ENCODE data around the gene FMN2. TPM values are rescaled to one million over a fixed set of nuclear protein-coding genes. Genes with fewer than 3 reads are reported as not detected.
A peak's percentile ranks its signal among the peaks of the same experiment; 100 is the strongest.
"Not testable (repeated sequence)": the region's sequence is repeated elsewhere in the genome, so short reads cannot be mapped to it uniquely, and the experiment has no call there.

FMN2 gene
- total and polyA plus RNA-seq, 9 donors: 0.24 to 0.81 (median 0.39) TPM

- Histone ChIP-seq H3K27me3 (ENCODE audit: control insufficient read depth, insufficient read depth, low read length) (no peaks in the 10 kb centered on the region), H3K4me3 (ENCODE audit: low read length) (no peak overlapping the region), H3K36me3 (ENCODE audit: control insufficient read depth, insufficient read depth, low read length) (no peaks in the 10 kb centered on the region), H3K4me1 (ENCODE audit: control insufficient read depth, insufficient read depth, low read length) (no peaks in the 10 kb centered on the region), H3K9me3 (replicated peaks; ENCODE audit: control insufficient read depth, low read depth, low read length) (no peaks in the 10 kb centered on the region), H3K27ac (ENCODE audit: low read length) (no peak overlapping the region)
- WGBS (ENCODE audit: insufficient coverage): no CpG with 5 or more reads among the region's 3 CpGs
- DNase-seq: peak; percentile 92
Observed at GRCh38 chr1:240314845-240315801, 223.4 kb downstream of the FMN2 start.

DNA sequence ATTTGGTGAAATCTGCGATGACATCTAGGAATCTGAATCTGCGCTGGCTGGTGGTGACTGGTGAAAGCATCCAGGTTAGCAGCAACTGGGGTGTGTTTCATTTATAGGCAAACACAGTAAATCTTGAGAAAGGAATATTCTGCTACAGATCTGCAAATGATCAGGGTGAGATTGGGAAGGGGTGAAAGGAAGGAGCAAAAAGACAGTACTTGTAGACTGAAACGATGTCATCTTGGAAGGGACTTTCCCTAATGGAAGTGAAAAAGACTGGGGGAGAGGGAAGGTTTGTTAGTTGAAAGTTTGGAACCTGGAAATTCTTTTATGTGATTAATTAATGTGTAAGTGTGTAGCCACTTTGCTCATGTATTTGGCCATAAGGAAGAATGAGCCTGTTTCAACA, 228.3 kb downstream of the FMN2 start:
- Histone ChIP-seq H3K9me3 (replicated peaks; ENCODE audit: control insufficient read depth, low read depth, low read length) (no peaks in the 10 kb centered on the region), H3K4me3 (ENCODE audit: low read length) (no peak overlapping the region), H3K27ac (ENCODE audit: low read length) (no peak overlapping the region), H3K4me1 (ENCODE audit: control insufficient read depth, insufficient read depth, low read length) (no peaks in the 10 kb centered on the region), H3K27me3 (ENCODE audit: control insufficient read depth, insufficient read depth, low read length) (no peaks in the 10 kb centered on the region), H3K36me3 (ENCODE audit: control insufficient read depth, insufficient read depth, low read length) (no peaks in the 10 kb centered on the region)
- no peak for DNase-seq
- 76% methylated on average over 3 of the region's 3 CpGs for WGBS (ENCODE audit: insufficient coverage)

GRCh38 chr1:240320659-240321058, 229.0 kb downstream of the FMN2 start:
- H3K9me3 ChIP-seq (replicated peaks; ENCODE audit: control insufficient read depth, low read depth, low read length): no peaks in the 10 kb centered on the region
- 72% methylated on average over 3 of the region's 5 CpGs for WGBS (ENCODE audit: insufficient coverage)
- no peak overlapping the region for H3K27ac ChIP-seq (ENCODE audit: low read length)
- no peaks in the 10 kb centered on the region for H3K4me1 ChIP-seq (ENCODE audit: control insufficient read depth, insufficient read depth, low read length)
- no peaks in the 10 kb centered on the region for H3K27me3 ChIP-seq (ENCODE audit: control insufficient read depth, insufficient read depth, low read length)
- DNase-seq: no peak
- no peaks in the 10 kb centered on the region for H3K36me3 ChIP-seq (ENCODE audit: control insufficient read depth, insufficient read depth, low read length)
- H3K4me3 ChIP-seq (ENCODE audit: low read length): no peak overlapping the region

DNA sequence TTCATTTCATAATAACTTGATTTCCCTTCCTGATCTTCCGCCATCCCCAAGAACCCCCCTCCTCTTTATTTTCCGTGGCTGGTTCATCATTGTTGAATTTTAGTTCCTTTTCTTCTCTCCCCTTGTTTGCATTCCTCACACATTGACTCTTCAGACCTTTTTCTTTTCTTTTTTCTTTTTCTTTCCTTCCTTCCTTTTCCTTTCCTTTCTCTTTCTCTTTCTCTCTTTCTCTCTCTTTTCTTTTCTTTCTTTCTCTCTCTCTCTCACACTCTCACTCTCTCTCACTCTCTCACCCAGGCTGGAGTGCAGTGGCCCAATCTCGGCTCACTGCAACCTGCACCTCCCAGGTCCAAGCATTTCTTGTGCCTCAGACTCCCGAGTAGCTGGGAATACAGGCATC, 231.3 kb downstream of the FMN2 start:
- H3K9me3 ChIP-seq (replicated peaks; ENCODE audit: control insufficient read depth, low read depth, low read length): no peaks in the 10 kb centered on the region
- no peak for DNase-seq
- no peak overlapping the region for H3K27ac ChIP-seq (ENCODE audit: low read length)
- H3K27me3 ChIP-seq (ENCODE audit: control insufficient read depth, insufficient read depth, low read length): no peaks in the 10 kb centered on the region
- no peaks in the 10 kb centered on the region for H3K36me3 ChIP-seq (ENCODE audit: control insufficient read depth, insufficient read depth, low read length)
- no peak overlapping the region for H3K4me3 ChIP-seq (ENCODE audit: low read length)
- WGBS (ENCODE audit: insufficient coverage): 78% methylated on average over 3 of the region's 4 CpGs
- H3K4me1 ChIP-seq (ENCODE audit: control insufficient read depth, insufficient read depth, low read length): no peaks in the 10 kb centered on the region

DNA sequence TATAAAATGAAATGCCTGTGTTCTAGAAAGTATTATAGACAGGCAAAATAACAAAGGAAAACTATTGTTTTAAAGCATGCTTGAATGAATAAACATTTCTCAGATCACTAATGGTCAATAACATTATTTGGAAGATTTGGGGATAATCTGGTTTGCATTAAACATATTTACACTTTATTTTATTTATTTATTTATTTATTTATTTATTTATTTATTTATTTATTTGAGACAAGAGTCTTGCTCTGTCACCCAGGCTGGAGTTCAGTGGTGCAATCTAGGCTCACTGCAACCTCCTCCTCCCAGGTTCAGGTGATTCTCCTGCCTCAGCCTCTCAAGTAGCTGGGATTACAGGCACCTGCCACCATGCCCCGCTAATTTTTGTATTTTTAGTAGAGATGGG, 236.7 kb downstream of the FMN2 start:
- H3K27me3 ChIP-seq (ENCODE audit: control insufficient read depth, insufficient read depth, low read length); H3K27ac ChIP-seq (ENCODE audit: low read length); H3K9me3 ChIP-seq (replicated peaks; ENCODE audit: control insufficient read depth, low read depth, low read length); H3K4me3 ChIP-seq (ENCODE audit: low read length); H3K36me3 ChIP-seq (ENCODE audit: control insufficient read depth, insufficient read depth, low read length); DNase-seq; H3K4me1 ChIP-seq (ENCODE audit: control insufficient read depth, insufficient read depth, low read length): not testable (repeated sequence)
- no CpG with 5 or more reads among the region's 1 CpG for WGBS (ENCODE audit: insufficient coverage)

- no peak for DNase-seq
- WGBS (ENCODE audit: insufficient coverage): 83% methylated on average over 4 of the region's 6 CpGs
Observed at GRCh38 chr1:240329443-240329842, 237.8 kb downstream of the FMN2 start.

GRCh38 chr1:240332672-240333071, 241.0 kb downstream of the FMN2 start:
- Histone ChIP-seq H3K9me3 (replicated peaks; ENCODE audit: control insufficient read depth, low read depth, low read length) (no peaks in the 10 kb centered on the region), H3K4me1 (ENCODE audit: control insufficient read depth, insufficient read depth, low read length) (no peaks in the 10 kb centered on the region), H3K27me3 (ENCODE audit: control insufficient read depth, insufficient read depth, low read length) (no peaks in the 10 kb centered on the region), H3K4me3 (ENCODE audit: low read length) (no peak overlapping the region), H3K27ac (ENCODE audit: low read length) (no peak overlapping the region), H3K36me3 (ENCODE audit: control insufficient read depth, insufficient read depth, low read length) (no peaks in the 10 kb centered on the region)
- DNase-seq: no peak
- WGBS (ENCODE audit: insufficient coverage): no CpG with 5 or more reads among the region's 3 CpGs

More at GRCh38 chr1:240329443-240329842, 237.8 kb downstream of the FMN2 start:
- Histone ChIP-seq H3K36me3 (ENCODE audit: control insufficient read depth, insufficient read depth, low read length) (no peaks in the 10 kb centered on the region), H3K4me1 (ENCODE audit: control insufficient read depth, insufficient read depth, low read length) (no peaks in the 10 kb centered on the region), H3K4me3 (ENCODE audit: low read length) (no peak overlapping the region), H3K9me3 (replicated peaks; ENCODE audit: control insufficient read depth, low read depth, low read length) (no peaks in the 10 kb centered on the region), H3K27me3 (ENCODE audit: control insufficient read depth, insufficient read depth, low read length) (no peaks in the 10 kb centered on the region), H3K27ac (ENCODE audit: low read length) (no peak overlapping the region)

DNA sequence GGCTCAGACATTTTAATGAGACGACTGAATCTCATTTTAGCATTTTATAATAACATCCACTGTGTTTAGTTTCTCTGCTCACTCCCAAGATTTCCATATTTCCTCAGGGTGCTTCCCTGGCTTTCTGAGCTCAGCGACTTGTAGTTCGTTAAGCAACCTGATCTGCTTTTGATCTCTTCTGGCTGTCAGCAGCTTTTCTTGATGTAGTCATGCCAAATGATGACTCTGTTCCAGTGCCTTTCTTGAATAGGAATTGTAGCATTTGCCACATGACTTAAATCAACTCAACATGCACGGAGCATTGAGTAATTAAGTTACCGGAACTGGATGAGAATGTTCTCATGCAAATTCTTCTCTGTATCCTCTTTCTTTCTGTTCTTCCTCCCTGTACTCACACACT, 246.1 kb downstream of the FMN2 start:
- Histone ChIP-seq H3K36me3 (ENCODE audit: control insufficient read depth, insufficient read depth, low read length) (no peaks in the 10 kb centered on the region), H3K27ac (ENCODE audit: low read length) (no peak overlapping the region), H3K27me3 (ENCODE audit: control insufficient read depth, insufficient read depth, low read length) (no peaks in the 10 kb centered on the region), H3K4me3 (ENCODE audit: low read length) (no peak overlapping the region), H3K9me3 (replicated peaks; ENCODE audit: control insufficient read depth, low read depth, low read length) (no peaks in the 10 kb centered on the region), H3K4me1 (ENCODE audit: control insufficient read depth, insufficient read depth, low read length) (no peaks in the 10 kb centered on the region)
- 15% methylated on average over 4 of the region's 5 CpGs for whole genome bisulfite sequencing (ENCODE audit: insufficient coverage)
- DNase-seq: peak; percentile 58

GRCh38 chr1:240338837-240339236, 247.2 kb downstream of the FMN2 start:
- Histone ChIP-seq H3K27ac (ENCODE audit: low read length) (no peak overlapping the region), H3K4me3 (ENCODE audit: low read length) (no peak overlapping the region), H3K36me3 (ENCODE audit: control insufficient read depth, insufficient read depth, low read length) (no peaks in the 10 kb centered on the region), H3K4me1 (ENCODE audit: control insufficient read depth, insufficient read depth, low read length) (no peaks in the 10 kb centered on the region), H3K27me3 (ENCODE audit: control insufficient read depth, insufficient read depth, low read length) (no peaks in the 10 kb centered on the region), H3K9me3 (replicated peaks; ENCODE audit: control insufficient read depth, low read depth, low read length) (no peaks in the 10 kb centered on the region)
- WGBS (ENCODE audit: insufficient coverage): 94% methylated on average over 7 of the region's 9 CpGs
- DNase-seq: no peak

- H3K27me3 ChIP-seq (ENCODE audit: control insufficient read depth, insufficient read depth, low read length): no peaks in the 10 kb centered on the region
- no peaks in the 10 kb centered on the region for H3K4me1 ChIP-seq (ENCODE audit: control insufficient read depth, insufficient read depth, low read length)
- H3K4me3 ChIP-seq (ENCODE audit: low read length): no peak overlapping the region
- no CpG with 5 or more reads among the region's 6 CpGs for WGBS (ENCODE audit: insufficient coverage)
- H3K27ac ChIP-seq (ENCODE audit: low read length): no peak overlapping the region
- no peak for DNase-seq
- no peaks in the 10 kb centered on the region for H3K9me3 ChIP-seq (replicated peaks; ENCODE audit: control insufficient read depth, low read depth, low read length)
- no peaks in the 10 kb centered on the region for H3K36me3 ChIP-seq (ENCODE audit: control insufficient read depth, insufficient read depth, low read length)
Observed at GRCh38 chr1:240341365-240342250, 249.9 kb downstream of the FMN2 start.

Measured in muscle of leg (tissue), 11 donors.